HS-5 (cell line): Measurements from ENCODE around the gene SLC16A5.

Source experiments
- DNase-seq: peaks from one replicate; pipeline ENCODE4 v3.0.0-alpha.2; 2012; ENCODE audit warnings: low read depth

Gene SLC16A5

GRCh38 chr17:75087182-75087557 is 584 bp upstream of the SLC16A5 start:
- no peak for DNase-seq

- no peak for DNase-seq
Observed at GRCh38 chr17:75088465-75089417, 987 bp downstream of the SLC16A5 start.

- DNase-seq = no peak
Observed at GRCh38 chr17:75090871-75091854, 3.4 kb downstream of the SLC16A5 start.

- no peak for DNase-seq
Observed at GRCh38 chr17:75091855-75092327, 4.1 kb downstream of the SLC16A5 start.

- DNase-seq = no peak
Observed at GRCh38 chr17:75093548-75094158, 5.9 kb downstream of the SLC16A5 start.

GRCh38 chr17:75094871-75095399 is 7.2 kb downstream of the SLC16A5 start:
- no peak for DNase-seq

- DNase-seq = no peak
Observed at GRCh38 chr17:75096082-75096625, 8.4 kb downstream of the SLC16A5 start.

GRCh38 chr17:75097865-75098264 is 10.1 kb downstream of the SLC16A5 start:
- no peak for DNase-seq

GRCh38 chr17:75098861-75099260 is 11.1 kb downstream of the SLC16A5 start:
- DNase-seq = no peak

GRCh38 chr17:75099881-75100595 is 12.3 kb downstream of the SLC16A5 start:
- no peak for DNase-seq

GRCh38 chr17:75102385-75102821 is 14.6 kb downstream of the SLC16A5 start:
- DNase-seq = no peak

- DNase-seq = no peak
Observed at GRCh38 chr17:75103601-75104554, 16.1 kb downstream of the SLC16A5 start.

GRCh38 chr17:75105126-75106080 is 17.6 kb downstream of the SLC16A5 start:
- no peak for DNase-seq

- DNase-seq = no peak
Observed at GRCh38 chr17:75108193-75108592, 20.4 kb downstream of the SLC16A5 start.

- DNase-seq = no peak
Observed at GRCh38 chr17:75109046-75109406, 21.3 kb downstream of the SLC16A5 start.

GRCh38 chr17:75109407-75110233 is 21.9 kb downstream of the SLC16A5 start, which contains the start of gene ARMC7:
Gene ARMC7, plus strand, starts transcription at chr17:75109969. Its CDS starts 320 bp downstream, at chr17:75110289.
- DNase-seq = peak; percentile 36

GRCh38 chr17:75110234-75110937 is 22.6 kb downstream of the SLC16A5 start:
- no peak for DNase-seq
